Renal pelvis (tissue), 4 donors: ENCODE measurements around the gene GALNT18. TPM values are rescaled to one million over a fixed set of nuclear protein-coding genes. Genes with fewer than 3 reads are reported as not detected.

Experiments used
- DNase-seq: peaks from one replicate; pipeline ENCODE4 v3.0.0-alpha.2; 2013
- polyA plus RNA-seq, 3 donors: library from polyadenylated mRNA; unstranded; fragments of 120-200 nt; gene quantifications; one replicate each; pipeline ENCODE4 v1.2.1, GENCODE V29; 2013; ENCODE audit not compliant: insufficient read length in 3 of 3

GALNT18 gene
- polyA plus RNA-seq, 3 donors = 25.4 to 28.1 (median 26.4) TPM

GRCh38 chr11:11440144-11440543, 181.7 kb downstream of the GALNT18 start:
- no peak for DNase-seq

GRCh38 chr11:11439591-11439990, 182.2 kb downstream of the GALNT18 start:
- DNase-seq = no peak

GRCh38 chr11:11436715-11437313, 185.0 kb downstream of the GALNT18 start:
- no peak for DNase-seq

- no peak for DNase-seq
Measured at GRCh38 chr11:11435635-11436034, 186.2 kb downstream of the GALNT18 start.

DNA sequence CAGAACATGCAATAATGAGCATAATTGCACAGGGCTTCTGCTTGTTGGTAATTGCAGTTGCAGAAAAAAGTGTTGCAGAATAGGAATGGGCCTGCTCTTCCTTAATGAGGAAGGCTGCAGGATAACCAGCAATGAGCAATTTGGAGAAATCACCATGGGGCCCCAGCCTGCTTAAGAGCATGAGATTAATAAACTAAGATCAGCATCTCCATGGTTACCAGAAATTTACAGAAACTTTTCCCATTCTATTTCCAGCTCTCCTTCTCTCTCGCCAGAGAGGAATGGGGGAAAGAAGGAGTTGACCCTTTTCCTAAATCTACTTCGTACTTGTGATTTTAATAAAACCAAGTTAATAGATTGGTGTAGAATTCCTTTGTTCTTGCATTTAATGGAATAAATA, 187.8 kb downstream of the GALNT18 start:
- DNase-seq = no peak

DNA sequence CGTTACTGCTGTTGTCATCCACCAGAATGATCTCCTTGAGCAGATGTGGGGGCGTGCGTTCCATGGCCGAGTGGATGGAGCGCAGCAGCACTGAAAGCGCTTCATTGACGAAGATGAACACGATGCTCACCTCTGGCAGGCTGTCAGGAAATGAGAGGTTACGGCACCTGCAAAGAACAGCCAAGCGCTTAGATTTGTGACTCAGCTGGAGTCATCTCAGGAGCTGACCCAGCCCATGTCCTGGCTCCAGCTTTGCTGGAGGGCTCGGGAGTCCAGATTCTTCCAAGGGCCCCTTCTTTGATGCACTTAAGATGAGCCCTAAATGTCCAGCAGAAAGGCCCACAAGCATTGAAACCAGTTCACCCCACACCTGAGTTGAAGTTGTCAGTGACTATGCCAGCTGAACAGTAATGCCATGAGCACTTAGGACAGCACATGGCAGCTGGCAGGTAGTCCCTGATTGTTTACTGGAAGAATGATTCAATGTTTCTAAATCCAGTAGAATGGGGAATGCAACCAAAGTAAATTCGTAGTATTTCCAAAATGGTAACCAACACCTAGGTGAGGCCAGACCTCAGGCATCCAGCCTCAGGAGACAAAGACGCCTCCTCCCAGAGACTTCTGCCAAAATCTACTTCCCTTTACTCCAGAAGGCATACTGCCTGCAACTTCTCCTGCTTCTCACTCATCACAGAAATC, 189.0 kb downstream of the GALNT18 start:
- DNase-seq = no peak

- no peak for DNase-seq
Measured at GRCh38 chr11:11430431-11430830, 191.4 kb downstream of the GALNT18 start.

DNA sequence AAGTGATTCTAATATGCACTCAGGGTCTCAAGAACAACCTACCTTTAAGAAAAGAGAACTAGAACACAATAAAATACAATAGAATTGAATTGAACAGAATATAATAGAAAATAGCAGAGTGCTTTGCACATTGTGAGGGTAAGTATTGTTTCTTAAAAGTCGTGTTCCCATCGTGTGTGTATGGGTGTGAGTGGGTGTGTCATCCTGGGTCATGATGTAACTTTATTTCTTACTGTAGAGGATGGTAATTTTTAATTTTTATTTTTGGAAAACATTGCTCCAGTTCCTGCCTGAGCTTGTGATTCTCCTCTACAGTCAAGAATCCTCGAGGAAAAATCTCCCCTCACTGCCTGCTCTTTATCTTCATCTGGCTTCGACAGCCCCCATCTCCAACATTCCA, 193.1 kb downstream of the GALNT18 start:
- no peak for DNase-seq

- no peak for DNase-seq
Measured at GRCh38 chr11:11427542-11427941, 194.3 kb downstream of the GALNT18 start.

GRCh38 chr11:11427140-11427539, 194.7 kb downstream of the GALNT18 start:
- no peak for DNase-seq

DNA sequence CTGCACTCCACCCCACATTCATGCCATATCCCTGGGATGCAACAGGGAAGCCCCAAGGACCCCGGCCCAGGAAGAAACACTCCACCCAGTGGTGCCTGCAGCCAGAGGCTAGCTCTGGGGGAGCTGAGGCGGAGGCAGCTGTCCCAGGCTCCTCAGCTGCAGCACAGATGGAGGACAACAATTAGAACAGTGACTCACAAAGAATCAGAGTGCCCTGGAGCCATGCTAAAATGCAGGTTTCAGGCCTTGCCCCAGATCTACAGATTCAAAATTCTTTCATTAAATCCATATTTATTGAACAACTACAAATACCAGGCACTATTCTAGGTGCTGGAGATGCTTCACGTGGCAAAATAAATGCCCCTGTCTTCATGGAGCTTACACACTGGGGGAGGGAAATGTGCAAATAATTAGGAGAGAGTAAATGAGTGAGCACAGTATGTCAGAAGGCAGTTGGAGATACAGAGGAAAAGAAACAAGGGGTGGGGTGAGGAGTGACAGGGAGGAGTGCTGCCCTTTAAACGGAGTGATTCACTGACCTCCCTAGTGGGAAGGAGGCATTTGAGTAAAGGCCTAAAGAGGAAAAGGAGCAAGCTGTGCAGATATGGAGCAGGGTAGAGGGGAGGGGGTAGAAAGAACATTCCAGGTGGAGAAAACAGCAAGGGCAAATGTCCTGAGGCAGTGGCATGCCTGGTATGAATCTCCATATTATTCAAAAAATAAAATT, 195.4 kb downstream of the GALNT18 start:
- no peak for DNase-seq

- DNase-seq = no peak
Measured at GRCh38 chr11:11425806-11426205, 196.0 kb downstream of the GALNT18 start.

DNA sequence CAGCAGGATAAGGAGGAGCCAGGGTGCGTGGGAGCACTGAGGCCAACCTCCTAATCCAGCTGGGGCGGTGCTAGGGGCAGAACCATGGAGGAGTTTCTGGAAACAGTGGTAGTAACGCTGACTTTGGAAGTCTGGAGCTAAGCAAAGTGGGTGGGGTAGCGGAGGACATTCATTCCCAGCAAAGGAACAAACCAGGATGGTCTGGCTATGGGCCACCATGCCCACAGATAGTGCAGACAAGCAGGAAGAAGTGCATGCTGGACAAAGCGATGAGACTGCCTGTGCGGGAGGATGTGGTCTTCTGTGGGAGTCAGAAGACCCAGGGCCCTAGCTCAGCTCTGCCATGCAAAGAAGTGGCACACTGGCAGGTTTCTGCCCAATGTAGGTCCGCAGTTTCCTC, 197.1 kb downstream of the GALNT18 start:
- no peak for DNase-seq

DNA sequence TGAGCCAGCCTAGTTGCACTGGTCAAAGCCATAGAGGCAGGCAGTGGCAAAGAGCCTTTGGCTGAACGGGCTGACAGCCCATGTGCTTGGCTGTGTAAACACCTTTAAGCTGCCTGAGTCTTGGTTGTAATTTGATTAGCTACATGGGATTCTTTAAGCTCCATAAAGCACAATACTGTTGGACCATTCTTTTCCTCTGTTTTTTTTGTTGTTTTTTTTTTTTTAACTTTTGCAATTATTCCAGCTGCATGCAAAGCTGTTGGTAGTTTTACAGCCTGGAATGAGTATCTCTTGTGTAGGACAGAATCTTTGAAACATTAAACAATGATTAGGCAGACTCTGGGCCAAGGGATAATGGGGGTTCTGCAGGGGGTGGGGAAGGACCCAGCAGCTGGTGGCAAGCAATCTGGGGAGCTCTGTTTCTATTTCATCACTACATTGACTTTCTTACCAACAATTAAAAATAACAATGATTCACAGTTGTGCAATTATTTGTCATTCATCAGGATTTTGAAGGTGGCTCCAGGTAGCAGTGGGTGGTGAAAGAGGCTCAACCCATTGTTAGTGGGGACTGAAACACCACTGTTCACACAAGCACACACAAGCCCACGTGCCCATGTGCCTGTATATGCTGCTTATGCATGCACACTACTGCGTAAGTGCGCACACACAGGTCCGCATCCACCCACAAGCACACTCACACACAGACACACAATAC, 199.2 kb downstream of the GALNT18 start:
- peak; percentile 52 for DNase-seq

DNA sequence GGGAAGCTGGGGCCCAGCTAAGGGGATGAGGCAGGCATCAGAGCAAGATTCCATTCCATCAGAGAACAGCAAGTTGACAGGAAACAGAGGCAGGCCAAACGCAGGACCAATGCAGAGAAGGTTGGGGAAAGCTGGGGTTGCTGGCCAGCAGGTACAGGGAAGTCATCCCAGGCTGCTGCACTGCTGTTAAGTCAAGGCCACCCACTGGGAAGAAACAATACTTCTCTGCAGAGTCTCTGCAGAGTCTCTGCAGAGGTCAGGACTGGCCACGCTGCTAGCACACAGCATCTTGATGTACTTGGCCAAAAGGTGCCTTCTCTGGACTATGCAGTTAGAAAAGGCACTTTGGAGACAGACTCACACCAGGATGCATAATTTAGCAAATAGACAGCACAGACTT, 200.3 kb downstream of the GALNT18 start:
- DNase-seq = no peak

GRCh38 chr11:11420899-11421285, 200.9 kb downstream of the GALNT18 start:
- DNase-seq = no peak

DNA sequence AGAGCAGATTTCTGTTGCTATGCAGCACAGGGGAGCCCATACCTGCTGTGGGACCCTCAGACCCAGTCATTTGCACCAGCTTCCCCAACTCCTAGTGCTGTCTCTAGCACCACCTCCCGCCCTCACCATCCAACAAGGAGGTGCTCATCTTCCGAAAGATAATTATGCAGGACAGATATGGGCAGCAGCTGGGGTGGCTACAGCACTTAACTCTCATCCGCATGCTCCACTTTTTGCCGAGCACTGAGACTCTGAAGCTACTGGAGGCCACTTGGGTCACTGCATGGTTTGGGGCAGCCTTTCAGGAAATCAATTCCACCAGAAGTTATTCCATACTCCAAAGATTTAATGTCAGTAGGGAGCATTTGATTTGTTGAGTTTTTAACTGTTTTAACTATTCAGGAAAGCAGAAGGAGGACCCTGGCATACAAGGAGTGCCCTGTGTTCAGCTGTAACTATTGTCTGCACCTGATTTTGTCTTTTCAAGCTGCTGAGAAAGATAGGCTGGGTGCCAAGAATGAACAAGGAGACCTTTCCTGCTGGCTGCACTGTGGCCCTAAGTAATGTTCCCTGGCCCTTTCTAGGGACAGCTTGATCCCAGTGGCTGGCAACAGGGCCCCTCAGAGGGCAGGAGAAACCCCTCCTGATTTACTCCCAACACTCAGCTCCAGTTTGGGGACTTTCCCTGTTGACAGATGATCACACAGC, 201.5 kb downstream of the GALNT18 start:
- no peak for DNase-seq

DNA sequence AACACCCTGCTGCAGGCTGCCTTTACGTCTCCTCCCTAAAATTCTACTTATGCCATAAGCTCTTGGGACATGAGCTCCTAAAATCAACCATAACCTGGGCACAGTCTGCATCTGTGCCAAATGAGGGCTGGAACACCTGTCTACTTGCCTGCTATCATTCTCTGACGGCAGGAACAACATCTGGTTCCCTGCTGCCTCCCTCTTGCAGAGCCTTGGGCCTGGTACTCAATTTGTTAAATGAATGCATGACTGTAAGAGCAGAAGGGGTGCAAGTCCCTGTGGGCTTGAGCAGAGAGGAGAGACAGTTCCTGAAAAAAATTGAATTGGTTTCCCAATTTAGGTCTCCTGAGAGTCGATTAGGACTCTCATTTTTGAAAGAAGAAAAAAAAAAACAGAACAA, 202.1 kb downstream of the GALNT18 start:
- DNase-seq = no peak

DNA sequence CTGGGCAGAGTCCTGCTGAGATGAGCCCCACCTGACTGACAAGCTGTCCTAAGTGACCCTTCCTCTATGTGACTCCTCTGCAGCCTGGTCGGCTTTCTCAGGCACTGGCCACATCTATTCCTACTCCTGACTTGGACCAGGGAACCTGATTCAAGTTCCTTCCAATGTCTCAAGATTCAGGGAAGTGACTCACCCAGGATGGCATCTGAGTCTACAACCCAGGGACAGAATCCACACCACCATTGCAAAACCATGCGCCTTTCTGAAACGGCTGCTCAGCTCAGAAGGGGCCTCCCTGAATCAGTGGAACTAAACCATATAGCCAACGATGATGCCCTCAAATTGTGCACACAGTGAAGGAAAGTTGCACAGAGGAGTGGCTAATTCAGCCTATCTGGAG, 204.9 kb downstream of the GALNT18 start:
- DNase-seq = no peak

- DNase-seq = no peak
Measured at GRCh38 chr11:11416502-11416901, 205.3 kb downstream of the GALNT18 start.

DNA sequence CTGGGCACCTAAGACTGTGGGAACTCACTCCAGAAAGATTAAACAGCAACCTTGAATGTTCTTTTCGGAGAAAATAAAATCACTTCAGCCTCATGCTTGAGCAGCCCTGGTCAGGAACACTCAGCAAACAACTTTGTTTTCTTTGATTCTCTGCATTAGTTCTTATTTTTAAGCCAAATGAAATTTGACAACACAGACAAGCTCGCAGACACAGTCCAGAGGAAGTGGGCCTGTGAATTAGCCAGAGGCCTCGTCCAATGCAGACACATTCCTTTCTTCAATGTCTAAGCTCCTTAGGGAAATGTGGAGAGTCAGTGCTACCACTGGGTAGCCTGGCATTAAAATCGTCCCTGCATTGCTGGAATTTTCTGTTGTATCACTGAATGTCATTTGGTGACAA, 205.9 kb downstream of the GALNT18 start:
- DNase-seq = no peak

DNA sequence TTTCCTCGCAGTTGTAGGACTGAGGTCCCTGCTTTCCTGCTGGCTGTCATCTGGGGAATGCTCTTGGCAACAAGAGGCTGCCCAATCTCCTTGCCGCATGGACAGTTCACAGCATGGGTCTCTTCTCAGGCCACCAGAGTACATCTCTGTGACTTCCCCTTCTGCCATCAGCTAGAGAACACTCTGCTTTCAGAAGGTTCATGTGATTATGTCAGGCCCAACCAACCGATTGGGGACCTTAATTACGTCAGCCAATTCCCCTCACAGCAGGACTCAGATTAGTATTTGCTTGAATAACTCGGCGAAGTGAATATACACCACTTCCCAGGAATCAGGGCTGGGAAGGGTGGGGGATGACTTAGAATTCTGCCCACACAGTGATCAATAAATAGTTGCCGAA, 206.8 kb downstream of the GALNT18 start:
- no peak for DNase-seq
